Hippocampal formation (tissue), 2 donors: Measurements from ENCODE around the gene MIGA2.
A peak's percentile ranks its signal among the peaks of the same experiment; 100 is the strongest.
"Not testable (repeated sequence)": the region's sequence is repeated elsewhere in the genome, so short reads cannot be mapped to it uniquely, and the experiment has no call there.

Experiments
- DNase-seq, 2 donors: peaks; one replicate each; lab custom pipeline; 2025; lab: John Stamatoyannopoulos, UW

The MIGA2 gene

DNA sequence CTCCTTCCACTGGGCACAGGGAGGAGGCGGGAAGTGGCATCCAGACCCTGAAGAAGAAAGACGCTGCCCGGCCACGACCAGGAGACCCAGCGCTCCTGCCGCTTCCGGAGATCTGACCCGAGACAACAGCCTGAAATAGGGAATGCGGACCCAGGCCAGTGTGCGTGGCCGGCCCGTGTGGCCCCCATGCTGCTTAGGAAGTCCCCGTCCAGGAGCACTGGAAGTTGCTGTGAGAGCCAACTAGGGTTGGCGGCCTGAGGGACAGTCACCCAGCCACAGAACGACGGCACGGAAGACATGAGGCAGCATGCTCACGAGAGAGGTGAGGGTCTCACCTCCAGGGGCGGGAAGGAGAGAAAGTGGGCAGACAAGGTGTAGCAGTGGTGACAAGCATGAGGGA lies 25.3 kb upstream of the MIGA2 start:
- no peak for DNase-seq

DNA sequence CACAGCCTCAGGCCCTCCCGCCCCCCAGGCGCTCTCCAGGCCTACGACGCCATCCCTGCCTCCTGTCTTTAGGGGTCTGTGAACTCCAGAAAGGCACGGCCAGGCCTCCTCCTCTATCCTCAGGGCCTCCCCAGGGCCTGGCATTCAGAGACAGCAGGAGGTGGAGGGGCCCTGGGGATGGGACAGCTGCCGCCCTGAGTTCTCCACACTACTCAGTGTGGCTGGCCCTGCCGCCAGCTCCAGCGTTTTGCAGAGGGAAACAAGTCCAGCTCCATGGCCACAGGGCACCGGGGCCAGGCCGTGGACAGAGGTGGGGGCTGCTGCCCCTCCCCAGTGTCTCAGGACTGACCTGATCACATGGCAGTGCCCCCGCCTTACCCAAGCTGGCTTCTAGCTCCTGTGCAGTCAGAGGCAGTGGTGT lies 24.7 kb upstream of the MIGA2 start:
- DNase-seq = no peak

DNA sequence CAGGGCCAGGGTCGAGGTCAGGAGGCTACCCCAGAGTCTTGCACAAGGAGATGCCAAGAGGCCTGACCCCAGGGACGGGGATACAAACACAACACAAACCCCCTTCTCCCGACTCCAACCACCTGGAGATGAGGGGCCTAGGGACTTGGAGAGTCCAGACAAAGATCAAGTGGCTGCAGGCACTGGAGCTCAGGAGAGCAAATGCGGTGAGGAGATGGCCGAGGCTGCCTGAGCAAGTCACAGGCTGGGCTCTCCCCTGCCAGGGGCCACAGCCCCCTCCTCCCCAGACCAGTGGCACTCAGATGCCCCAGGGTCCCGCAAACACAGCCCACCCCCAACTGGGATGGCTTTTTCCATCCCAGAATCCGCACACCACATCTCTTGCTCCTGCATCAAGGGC lies 24.1 kb upstream of the MIGA2 start:
- DNase-seq = no peak

DNA sequence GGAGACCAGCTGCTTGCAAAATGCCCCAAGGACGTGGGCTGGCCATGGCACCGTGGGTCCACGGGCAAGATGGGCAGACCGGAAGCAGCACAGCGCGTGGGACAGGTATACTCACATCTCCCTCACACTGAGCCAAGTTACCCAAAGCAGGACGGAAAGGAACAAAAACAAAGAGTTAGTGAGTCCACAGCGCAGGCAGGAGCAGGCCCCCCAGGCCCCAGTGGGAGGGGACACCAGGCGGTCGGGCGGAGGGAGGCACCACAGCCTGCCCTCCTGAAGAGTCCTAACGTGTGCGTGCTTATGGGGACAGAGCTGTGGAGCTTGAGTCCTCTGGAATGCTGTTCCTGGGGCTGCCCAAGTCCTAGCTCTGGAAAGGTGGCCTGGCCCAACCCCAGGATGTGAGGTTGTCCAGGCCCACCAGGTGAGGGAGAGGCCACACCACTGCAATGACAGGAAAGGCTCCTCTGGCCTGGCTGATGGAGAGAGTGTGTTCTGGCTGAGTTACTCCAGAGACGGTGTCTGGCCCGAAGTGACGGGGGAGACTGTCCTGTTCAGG lies 23.5 kb upstream of the MIGA2 start:
- no peak for DNase-seq

DNA sequence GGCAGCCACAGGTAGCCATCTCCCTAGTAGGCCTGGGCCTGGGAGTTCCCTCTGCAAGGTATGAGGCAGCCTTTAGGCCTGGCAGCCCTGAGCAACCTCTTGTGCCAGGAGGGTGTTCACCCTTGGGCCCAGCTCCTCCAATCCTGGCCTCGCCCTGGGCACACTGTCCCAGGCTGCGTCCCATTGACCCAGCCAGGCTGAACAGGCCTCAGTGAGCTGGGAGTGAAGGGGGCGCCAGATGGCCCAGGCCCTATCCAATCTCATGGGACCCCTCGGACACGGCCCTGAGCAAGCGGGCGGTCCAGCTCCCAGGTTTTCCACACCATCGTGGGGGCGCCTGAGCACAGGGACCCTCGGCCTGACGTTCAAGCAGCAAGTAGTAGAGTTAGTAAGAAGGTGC lies 22.8 kb upstream of the MIGA2 start:
- DNase-seq = no peak

DNA sequence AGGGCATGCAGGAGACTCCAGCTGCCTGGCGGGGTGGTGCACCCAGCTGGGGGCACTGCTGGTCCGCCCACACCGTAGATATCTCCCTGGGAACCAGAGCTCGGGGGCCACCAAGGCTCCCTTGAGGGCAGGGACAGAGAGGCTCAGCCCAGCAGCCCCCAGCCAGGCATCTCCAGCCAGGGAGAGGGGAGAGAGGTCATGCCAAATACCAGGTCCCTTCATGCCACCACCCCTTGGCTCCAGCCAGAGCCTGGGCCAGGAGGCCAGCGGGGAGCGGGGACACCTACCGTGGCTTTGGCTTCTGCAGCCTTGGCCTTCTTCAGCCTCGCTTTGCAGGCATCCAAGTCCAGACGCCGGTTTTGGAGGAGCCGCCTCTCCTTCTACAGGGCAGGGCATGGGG lies 22.3 kb upstream of the MIGA2 start:
- DNase-seq = no peak

DNA sequence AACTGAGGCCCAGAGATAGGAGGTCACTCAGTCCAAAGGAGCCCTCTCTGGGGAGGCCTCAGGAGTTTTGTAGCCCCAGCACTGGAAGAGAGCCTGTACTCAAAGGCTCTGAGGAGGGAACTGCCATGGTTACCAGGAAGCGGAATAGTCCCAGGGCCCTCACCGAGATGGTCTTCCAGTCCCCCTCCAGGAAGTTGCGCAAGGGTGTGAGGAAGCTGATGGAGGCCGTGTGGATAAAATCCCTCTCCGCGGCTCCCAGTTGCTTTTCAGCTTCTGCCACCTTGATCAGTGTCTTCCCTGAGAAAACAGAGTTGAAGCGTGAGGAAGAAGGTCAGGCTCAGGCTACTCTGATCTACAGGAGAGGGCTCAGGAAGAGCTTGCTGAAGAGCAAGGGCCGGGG lies 21.8 kb upstream of the MIGA2 start:
- no peak for DNase-seq

DNA sequence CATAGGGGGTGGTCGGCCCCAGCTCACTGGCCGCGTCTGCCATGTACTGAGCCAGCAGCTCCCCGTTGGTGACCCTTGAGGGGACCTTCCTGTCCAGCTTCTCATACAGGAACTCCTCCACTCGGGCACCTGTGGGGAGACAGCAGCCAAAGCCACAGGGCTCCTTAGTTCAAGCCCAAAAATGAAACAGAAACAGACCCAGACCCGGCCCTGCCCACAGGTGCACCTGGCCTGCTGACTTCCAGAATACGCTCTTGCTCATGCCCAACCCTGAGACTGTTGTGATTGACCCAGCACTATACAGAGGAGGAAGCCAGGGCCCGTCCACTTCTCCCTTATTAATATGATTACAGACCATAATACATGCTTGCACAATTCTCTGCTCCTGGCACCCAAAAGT lies 15.3 kb upstream of the MIGA2 start:
- DNase-seq = no peak

DNA sequence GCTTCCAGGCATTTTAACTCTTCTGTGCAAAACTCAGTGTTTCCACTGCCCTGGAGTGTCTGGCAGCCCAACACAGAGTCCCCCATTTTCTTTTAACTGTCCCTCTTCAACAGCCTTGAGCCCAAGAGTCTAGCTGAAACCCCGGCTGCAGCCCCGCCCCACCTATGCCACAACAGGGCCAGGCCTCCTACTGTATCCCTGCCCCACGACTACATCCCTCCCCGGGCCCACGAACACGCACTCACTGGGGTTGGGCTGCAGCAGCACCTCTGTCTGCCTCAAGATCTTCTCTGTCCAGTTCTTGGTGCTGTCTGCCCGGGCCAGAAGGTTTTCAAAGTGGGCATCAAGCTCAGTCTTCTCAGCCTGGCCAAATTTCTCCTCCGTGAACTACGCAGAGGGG lies 14.4 kb upstream of the MIGA2 start:
- DNase-seq = no peak

DNA sequence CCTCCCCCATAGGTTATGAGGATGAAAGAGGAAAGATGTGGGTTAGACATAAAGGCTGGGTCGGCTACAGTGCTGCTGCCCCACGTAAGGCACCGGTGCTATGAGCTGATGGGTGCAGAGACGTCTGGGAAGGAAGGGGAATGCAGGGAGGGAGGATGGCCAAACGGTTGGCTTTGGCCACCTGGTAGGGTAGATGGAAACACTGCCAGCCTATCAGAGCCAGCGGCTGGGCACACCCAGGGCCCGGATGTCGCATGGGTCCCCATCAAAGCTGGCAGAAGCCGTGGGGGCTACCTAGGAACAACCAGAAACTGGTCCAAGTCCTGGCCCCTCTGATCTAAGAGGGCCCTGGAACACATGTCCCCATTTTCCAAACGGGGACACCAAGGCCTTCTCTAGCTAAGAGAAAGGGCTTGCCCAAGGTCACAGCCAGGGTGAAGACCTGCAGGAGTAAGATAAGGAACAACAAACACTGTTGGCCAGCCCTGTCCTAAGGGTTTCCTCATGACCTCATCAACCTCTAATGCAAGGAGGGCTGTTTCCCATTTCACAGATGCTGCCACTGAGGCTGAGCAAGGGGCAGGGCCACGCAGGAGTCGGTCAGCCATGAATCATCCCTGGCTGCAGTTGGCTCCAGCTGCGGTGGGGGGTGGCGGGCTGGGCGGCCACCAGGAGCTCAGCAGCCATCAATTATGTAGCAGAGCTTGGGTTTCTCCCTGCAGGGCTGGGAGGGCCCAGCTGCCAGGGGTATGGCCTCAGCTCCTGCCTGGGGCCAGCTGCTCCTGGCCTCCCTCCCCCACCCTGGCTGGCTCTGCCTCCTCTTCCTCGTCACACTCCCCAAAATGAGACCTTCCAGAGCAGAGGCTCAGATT lies 13.2 kb upstream of the MIGA2 start:
- no peak for DNase-seq

DNA sequence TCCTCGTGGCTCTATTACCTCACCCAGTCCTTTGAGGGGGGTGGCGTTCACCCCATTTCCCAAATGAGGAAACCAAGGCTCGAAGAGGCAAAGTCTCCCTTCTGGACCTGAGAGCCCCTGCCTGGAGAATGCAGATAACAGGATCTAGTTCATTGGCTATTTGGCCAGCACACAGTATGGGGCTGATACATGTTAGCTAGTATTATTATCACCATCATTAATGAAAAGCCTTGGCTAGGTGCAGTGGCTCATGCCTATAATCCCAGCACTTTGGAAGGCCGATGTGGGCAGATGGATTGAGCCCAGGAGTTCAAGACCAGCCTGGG lies 12.6 kb upstream of the MIGA2 start:
- no peak for DNase-seq

DNA sequence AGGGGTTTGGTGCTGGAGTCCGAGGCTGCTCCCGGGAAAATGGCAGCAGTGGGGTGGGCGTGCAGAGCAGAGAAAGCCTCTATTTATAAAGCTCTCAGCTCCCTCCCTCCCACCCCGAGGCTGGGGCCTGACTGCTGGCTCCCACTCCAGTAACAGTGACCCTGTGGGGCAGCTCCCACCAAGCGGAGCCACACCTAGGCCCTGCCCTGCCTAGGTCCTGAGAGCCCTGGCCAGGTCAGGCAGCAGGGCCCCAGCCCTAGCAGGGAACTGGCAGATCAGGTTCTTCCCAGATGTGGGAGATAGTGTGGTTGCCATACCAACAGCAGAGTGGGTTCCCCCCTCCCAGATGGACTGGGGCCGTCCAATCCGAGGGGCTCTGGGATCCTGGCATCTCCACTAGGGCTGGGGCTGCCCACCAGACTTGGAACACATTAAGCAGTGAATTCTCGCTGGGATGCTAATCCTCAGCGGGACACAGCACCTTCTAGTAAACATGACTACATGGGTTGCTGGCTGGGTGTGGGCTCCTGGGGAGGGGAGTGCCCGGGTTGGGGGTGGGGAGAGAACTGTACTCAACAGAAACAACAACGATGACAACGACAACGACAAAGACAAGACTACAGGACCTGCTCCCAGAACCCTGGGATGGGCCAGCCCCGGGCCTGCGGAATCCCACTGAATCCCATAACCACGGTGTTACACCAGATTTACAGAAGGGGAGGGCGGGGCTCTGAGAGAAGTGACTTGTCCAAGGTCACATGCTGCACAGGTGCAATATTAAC lies 9.8 kb upstream of the MIGA2 start:
- DNase-seq = no peak

DNA sequence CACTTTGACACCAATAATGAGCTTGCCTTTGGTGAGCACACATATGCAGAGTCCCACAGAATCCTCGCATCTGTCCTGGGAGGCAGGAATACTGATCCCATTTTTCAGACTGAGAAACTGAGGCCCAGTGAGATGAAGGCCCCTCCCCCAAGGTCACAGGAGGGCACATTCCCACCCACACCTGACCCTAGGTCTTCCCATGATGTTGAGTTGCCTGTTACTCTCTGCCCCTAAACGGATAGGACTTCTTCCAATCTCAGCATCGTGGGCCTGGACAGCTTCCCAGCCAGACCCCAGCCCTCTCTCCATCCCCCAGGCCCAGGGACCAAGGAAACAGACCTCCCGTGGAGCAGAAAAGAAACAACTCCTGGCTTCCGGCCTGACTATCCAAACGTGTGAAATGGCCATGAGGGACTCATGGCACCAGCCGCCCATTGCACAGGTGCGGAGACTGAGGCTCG lies 9.2 kb upstream of the MIGA2 start:
- DNase-seq = no peak

DNA sequence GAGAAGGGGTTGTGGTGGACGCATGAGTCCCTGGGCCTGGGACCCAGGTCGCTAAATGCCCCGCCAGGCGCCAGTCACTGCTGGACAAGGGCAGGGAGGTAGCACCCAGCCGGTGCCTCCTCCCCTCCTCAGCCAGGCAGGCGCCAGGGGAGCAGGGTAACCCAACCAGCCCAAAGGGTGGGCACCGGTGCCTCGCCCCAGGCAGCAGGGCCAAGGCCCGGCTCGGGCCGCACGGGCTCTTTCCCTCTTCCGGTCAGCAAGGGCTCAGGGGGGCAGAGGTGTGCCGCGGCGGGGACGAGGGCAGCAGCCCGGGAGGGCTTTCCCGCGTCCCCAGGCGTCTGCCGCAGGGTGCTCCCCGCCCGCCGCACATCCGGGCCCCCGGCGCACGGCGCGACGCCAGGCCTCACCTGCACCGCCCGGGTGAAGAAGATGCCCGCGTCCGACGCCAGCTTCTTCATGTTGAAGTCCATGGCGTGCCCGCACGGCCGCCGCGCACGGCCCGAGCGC lies 8.7 kb upstream of the MIGA2 start:
- DNase-seq = no peak

DNA sequence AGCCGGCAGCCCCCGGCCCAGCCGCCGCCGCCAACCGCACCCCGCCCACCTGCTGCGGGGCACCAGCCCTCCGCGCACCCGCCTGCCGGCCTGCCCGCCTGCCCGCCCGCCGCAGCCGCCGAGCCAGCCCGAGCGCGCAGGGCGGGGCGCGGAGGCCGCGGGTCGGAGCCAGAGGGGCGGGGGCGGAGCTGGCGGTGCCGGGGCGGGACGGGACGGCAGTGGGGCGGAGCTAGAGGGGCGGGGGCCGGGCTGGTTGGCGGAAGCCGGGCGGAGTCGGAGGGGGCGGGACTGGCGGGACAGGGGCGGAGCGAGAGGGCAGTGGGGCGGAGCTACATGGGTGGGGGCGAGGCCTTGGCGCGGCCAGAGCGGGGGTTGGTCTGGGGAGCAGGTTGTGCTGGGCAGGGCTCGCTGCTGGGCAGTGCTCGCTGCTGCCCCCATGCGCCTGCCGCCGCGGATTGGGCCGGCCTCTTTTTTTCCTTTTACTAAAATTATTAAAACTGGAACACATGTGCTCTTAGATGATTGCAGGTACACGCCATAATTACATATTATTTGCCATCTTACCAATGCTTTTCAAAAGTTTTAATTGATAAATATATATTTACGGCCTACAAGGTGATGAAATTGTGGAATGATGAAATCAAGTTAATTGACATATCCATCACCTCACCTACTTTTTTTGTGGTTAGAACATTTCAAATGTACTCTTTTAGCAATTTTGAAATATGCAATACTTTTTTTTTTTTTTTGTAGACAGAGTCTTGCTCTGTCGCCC lies 8.0 kb upstream of the MIGA2 start, which contains the start of gene SH3GLB2:
TSS of gene SH3GLB2 (minus strand) at position 140 of the 775 bp plus-strand sequence. CDS start 177 bp downstream, outside the sequence.
- DNase-seq = peak; percentile 97 to 98

DNA sequence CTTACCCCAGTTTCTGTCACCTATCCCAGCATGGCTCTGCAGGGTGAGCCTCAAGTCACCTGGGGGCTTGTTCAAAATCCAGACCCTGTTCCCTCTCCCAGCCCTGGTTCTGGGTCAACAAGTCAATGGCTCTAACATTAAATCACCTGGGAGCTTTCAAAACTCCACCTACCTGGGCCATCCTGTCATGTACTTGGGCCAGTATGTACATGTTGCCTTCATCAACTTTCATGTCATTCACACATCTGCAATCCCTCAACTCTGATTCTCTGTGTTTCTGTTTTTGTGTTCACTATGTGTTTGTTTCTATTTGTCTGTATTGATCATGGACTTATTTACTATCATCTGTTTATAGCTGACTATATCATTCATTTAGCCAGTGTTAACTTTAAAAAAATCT lies 6.2 kb upstream of the MIGA2 start:
- DNase-seq = no peak

DNA sequence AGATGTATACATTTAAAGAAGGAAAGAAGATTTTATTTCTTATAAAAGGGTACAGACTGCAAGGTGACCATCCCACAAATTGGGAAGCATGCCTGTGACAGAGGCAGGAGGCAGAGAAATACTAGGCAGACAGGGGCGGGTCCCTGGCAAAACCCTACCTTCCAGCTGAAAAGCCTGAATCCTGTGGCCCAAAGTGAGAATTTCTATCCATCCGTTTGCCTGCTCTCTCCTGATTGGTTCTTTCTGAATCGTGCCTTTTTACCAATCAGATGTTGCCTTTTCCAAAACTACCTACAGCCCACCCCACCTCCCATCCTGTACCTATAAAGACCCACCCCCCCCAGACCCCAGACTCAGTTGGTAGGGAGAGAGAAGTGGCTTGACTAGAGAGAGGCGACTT lies 4.9 kb upstream of the MIGA2 start:
- no peak for DNase-seq

DNA sequence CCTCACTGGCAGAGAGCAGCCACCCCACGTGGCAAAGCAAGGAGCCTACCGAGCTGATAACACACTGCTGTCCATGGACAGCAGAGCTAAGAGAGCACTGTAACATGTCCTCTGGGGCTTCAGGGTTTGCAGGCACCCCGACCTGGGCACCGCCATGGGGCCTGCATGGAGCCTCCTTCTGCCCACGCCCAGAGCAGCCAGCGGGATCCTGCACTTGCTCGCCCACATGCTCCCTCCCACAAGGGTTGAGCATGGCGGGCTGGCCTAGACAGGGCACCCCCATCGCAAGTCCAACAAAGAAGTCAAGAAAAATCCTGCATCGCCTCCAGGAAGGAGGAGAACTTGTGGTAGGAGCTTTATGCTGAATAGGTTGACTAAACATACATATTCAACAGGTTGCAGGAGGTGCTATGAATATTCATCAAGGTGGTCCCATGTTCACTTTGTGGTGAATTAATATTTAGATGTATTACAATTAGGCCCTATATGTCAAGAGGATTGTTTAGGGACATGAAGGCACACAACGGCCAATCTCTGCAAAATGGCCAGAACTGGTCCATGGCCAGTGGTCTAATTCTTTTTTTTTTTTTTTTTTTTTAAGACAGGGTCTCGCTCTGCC lies 3.8 kb upstream of the MIGA2 start:
- no peak for DNase-seq

DNA sequence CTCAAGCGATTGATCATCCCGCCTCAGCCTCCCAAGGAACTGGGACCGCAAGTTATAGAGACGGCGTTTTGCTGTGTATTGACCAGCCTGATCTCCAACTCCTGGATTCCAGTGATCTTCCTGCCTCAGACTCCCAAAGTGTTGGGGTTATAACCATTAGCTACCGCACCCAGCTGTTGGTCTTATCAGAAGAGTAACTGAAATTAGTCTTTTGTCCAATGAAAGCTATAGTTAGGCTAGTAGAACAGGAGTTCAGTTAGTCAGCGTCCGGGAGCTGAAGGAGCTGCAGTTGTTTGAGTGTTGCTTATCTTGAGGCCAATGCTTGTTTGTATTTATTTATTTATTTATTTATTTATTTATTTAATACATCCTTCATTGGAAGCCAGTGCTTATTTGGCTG lies 3.2 kb upstream of the MIGA2 start:
- DNase-seq = no peak

DNA sequence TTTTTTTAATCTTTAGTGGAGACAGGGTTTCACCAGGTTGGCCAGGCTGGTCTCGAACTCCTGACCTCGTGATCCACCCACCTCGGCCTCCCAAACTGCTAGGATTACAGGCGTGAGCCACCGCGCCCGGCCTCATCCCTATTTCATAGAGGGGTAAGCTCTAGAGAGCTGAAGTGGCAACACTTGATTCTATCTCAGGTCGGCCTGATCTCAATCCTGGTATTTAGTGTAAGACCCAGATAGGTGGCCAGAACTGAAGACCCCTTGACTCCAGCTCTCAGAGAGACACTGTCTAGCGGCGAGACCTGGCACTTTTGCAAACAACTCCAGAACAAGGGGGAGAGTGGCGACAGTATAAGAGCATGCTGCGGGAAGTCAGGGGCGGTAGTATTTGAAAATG lies 588 bp upstream of the MIGA2 start:
- DNase-seq = not testable (repeated sequence)
